H1 (cell line): ENCODE measurements around the gene ARL2BP. TPM values are rescaled to one million over a fixed set of nuclear protein-coding genes. Genes with fewer than 3 reads are reported as not detected.
"Not testable (repeated sequence)": the region's sequence is repeated elsewhere in the genome, so short reads cannot be mapped to it uniquely, and the experiment has no call there.

ENCODE experiments used
- CTCF ChIA-PET: fragments of 300-600 bp; sonication (Branson Sonifier 250); formaldehyde crosslinking; loops from one replicate; lab custom pipeline; 2021; ENCODE audit not compliant: partially characterized antibody; lab: Charles Lee
- POLR2A ChIA-PET: fragments of 300-600 bp; sonication (Branson Sonifier 250); formaldehyde crosslinking; loops from one replicate; lab custom pipeline; 2021; ENCODE audit warnings: inconsistent platforms; ENCODE audit not compliant: partially characterized antibody; lab: Charles Lee
- DNase-seq, 2 experiments: peaks; one replicate each; pipeline versions ENCODE4 v3.0.0 to v3.0.0-alpha.2; 2010 to 2022; ENCODE audit warnings: low spot score in 2 of 2, low read depth in 1 of 2, mixed read lengths in 1 of 2
- FAIRE-seq: peaks from 2 replicates; lab custom pipeline; 2011; peaks lifted over from hg19 to GRCh38; lab: Jason Lieb, UNC
- H2AFZ ChIP-seq: 2 replicates; pipeline ENCODE4 v1.8.1; 2012; ENCODE audit warnings: low read length, inconsistent platforms
- H2AK5ac ChIP-seq: 2 replicates; pipeline ENCODE4 v1.6.1; 2013; ENCODE audit warnings: low read depth, low read length
- H2BK120ac ChIP-seq: replicated peaks from 2 replicates; pipeline ENCODE3; 2013; ENCODE audit warnings: low read depth, low read length, inconsistent platforms
- H2BK12ac ChIP-seq: 2 replicates; pipeline ENCODE4 v1.6.1; 2013; ENCODE audit warnings: low read depth, low read length
- H2BK15ac ChIP-seq: 2 replicates; pipeline ENCODE4 v1.6.1; 2013; ENCODE audit warnings: low read length
- H2BK20ac ChIP-seq: 2 replicates; pipeline ENCODE4 v1.6.1; 2013; ENCODE audit warnings: low read length
- H2BK5ac ChIP-seq: 2 replicates; pipeline ENCODE4 v1.6.1; 2013; ENCODE audit warnings: low read depth, low read length
- H3K14ac ChIP-seq: 2 replicates; pipeline ENCODE4 v1.6.1; 2013; ENCODE audit warnings: inconsistent platforms; ENCODE audit not compliant: insufficient read length
- H3K18ac ChIP-seq: 2 replicates; pipeline ENCODE4 v1.6.1; 2013; ENCODE audit warnings: low read length; ENCODE audit errors: extremely low read depth
- H3K23ac ChIP-seq: 2 replicates; pipeline ENCODE4 v1.6.1; 2013; ENCODE audit warnings: inconsistent platforms; ENCODE audit not compliant: insufficient read length
- H3K23me2 ChIP-seq: 2 replicates; pipeline ENCODE4 v1.6.1; 2013; ENCODE audit warnings: low read depth, low read length
- H3K27ac ChIP-seq: 2 replicates; pipeline ENCODE4 v1.6.1; 2011; ENCODE audit warnings: low read depth, low read length, inconsistent platforms
- H3K27me3 ChIP-seq, 4 experiments: replicated peaks in 1 of 4; 1 replicate in 1 of 4; 2 replicates in 3 of 4; pipeline versions ENCODE4 v1.6.1 to v1.8.1; 2011 to 2013; ENCODE audit warnings: low read length in 3 of 4, mild to moderate bottlenecking in 3 of 4, inconsistent platforms in 2 of 4, mixed read lengths in 2 of 4, moderate library complexity in 1 of 4; ENCODE audit not compliant: control insufficient read depth in 3 of 4, insufficient read depth in 3 of 4; ENCODE audit errors: extremely low read depth in 1 of 4
- H3K36me3 ChIP-seq, 4 experiments: 2 replicates each; pipeline versions ENCODE4 v1.6.1 to v1.8.1; 2011 to 2013; ENCODE audit warnings: mild to moderate bottlenecking in 4 of 4, low read length in 3 of 4, moderate library complexity in 2 of 4, control low read depth in 1 of 4, inconsistent platforms in 1 of 4; ENCODE audit not compliant: insufficient read depth in 4 of 4, control insufficient read depth in 2 of 4
- H3K4ac ChIP-seq: replicated peaks from 2 replicates; pipeline ENCODE3; 2013; ENCODE audit warnings: low read length, low read depth, mixed read lengths, inconsistent platforms; ENCODE audit not compliant: insufficient read length
- H3K4me1 ChIP-seq, 4 experiments: replicated peaks in 1 of 4; 1 replicate in 1 of 4; 2 replicates in 3 of 4; pipeline versions ENCODE4 v1.6.1 to v1.8.1; 2011 to 2013; ENCODE audit warnings: low read length in 3 of 4, inconsistent platforms in 2 of 4, mixed read lengths in 1 of 4; ENCODE audit not compliant: insufficient read depth in 4 of 4, control insufficient read depth in 3 of 4
- H3K4me2 ChIP-seq, 2 experiments: 2 replicates each; pipeline versions ENCODE4 v1.6.1 to v1.8.1; 2011 to 2013; ENCODE audit warnings: low read depth in 2 of 2, low read length in 2 of 2, control low read depth in 1 of 2, inconsistent platforms in 1 of 2, mild to moderate bottlenecking in 1 of 2; ENCODE audit not compliant: insufficient read depth in 1 of 2
- H3K4me3 ChIP-seq, 4 experiments: fragments of 200-600, 300-600 bp in 1 of 4; sonication (generic), shearing (Covaris generic), sonication (Bioruptor Twin) in 1 of 4; 2 replicates each; pipeline versions ENCODE4 v1.5.1 to v1.8.1; 2011 to 2016; ENCODE audit warnings: low read length in 4 of 4, low read depth in 3 of 4, control low read depth in 2 of 4, inconsistent platforms in 2 of 4, mild to moderate bottlenecking in 2 of 4, mixed read lengths in 1 of 4, moderate library complexity in 1 of 4; ENCODE audit not compliant: insufficient read depth in 2 of 4; ENCODE audit errors: extremely low read depth in 1 of 4
- H3K56ac ChIP-seq: replicated peaks from 2 replicates; pipeline ENCODE3; 2013; ENCODE audit warnings: low read depth, mild to moderate bottlenecking, mixed read lengths, low read length, inconsistent platforms; ENCODE audit not compliant: insufficient read length
- H3K79me1 ChIP-seq: 2 replicates; pipeline ENCODE4 v1.6.1; 2013; ENCODE audit warnings: low read depth, low read length, control low read depth
- H3K79me2 ChIP-seq, 2 experiments: 2 replicates each; pipeline versions ENCODE4 v1.6.1 to v1.8.1; 2012 to 2013; ENCODE audit warnings: low read length in 2 of 2, mild to moderate bottlenecking in 2 of 2, inconsistent platforms in 1 of 2; ENCODE audit not compliant: insufficient read depth in 2 of 2, control insufficient read depth in 1 of 2
- H3K9ac ChIP-seq, 4 experiments: replicated peaks in 1 of 4; 1 replicate in 1 of 4; 2 replicates in 3 of 4; pipeline versions ENCODE4 v1.6.1 to v1.8.1; 2011 to 2013; ENCODE audit warnings: low read depth in 3 of 4, low read length in 3 of 4, control low read depth in 2 of 4, mild to moderate bottlenecking in 2 of 4, moderate library complexity in 2 of 4, inconsistent platforms in 1 of 4; ENCODE audit errors: extremely low read depth in 1 of 4
- H3K9me3 ChIP-seq, 2 experiments: 2 replicates each; pipeline versions ENCODE4 v1.6.1 to v1.8.1; 2012 to 2013; ENCODE audit warnings: mild to moderate bottlenecking in 2 of 2, moderate library complexity in 2 of 2, control low read depth in 1 of 2, inconsistent platforms in 1 of 2, low read depth in 1 of 2, low read length in 1 of 2, mixed read lengths in 1 of 2; ENCODE audit not compliant: insufficient read depth in 2 of 2
- H4K20me1 ChIP-seq, 2 experiments: replicated peaks in 1 of 2; 2 replicates each; pipeline versions ENCODE3 to v1.8.1; 2011 to 2013; ENCODE audit warnings: inconsistent platforms in 2 of 2, low read length in 2 of 2, mild to moderate bottlenecking in 1 of 2; ENCODE audit not compliant: insufficient read depth in 2 of 2, control insufficient read depth in 1 of 2
- H4K5ac ChIP-seq: 2 replicates; pipeline ENCODE4 v1.6.1; 2013; ENCODE audit warnings: low read length, low read depth, mixed read lengths, inconsistent platforms; ENCODE audit not compliant: insufficient read length
- H4K8ac ChIP-seq: 2 replicates; pipeline ENCODE4 v1.8.0; 2013; ENCODE audit warnings: mild to moderate bottlenecking, moderate library complexity, low read length, inconsistent platforms; ENCODE audit not compliant: insufficient read depth; ENCODE audit errors: extremely low read depth
- H4K91ac ChIP-seq: replicated peaks from 2 replicates; pipeline ENCODE3; 2013; ENCODE audit warnings: low read length, mixed read lengths, inconsistent platforms; ENCODE audit not compliant: insufficient read length
- RNF2 ChIP-seq: fragments of 200-900, 300-1000 bp; sonication (generic); IDR thresholded peaks from 2 replicates; pipeline ENCODE4 v1.7.1; 2016; ENCODE audit warnings: borderline replicate concordance, low read depth, mild to moderate bottlenecking, antibody characterized with exemption, low read length; ENCODE audit not compliant: poor library complexity, severe bottlenecking; ENCODE audit errors: missing control alignments
- WGBS, 2 experiments: shearing (Covaris generic) in 1 of 2; methylation state at CpG; one replicate each; pipeline versions ENCODE4 v1.1.6 to v1.1.7; 2013 to 2015; ENCODE audit warnings: low lambda C conversion rate in 2 of 2, mixed read lengths in 2 of 2, inconsistent platforms in 1 of 2, low coverage in 1 of 2, missing lambda C conversion rate in 1 of 2; ENCODE audit not compliant: insufficient replicate concordance in 2 of 2, insufficient coverage in 1 of 2, insufficient read length in 1 of 2; ENCODE audit errors: extremely low coverage in 1 of 2, missing lambda C conversion rate in 1 of 2; 5-methylcytosine and 5-hydroxymethylcytosine counted together
- polyA plus RNA-seq, 7 experiments: library from polyadenylated mRNA; depleted of rRNA in 3 of 7; stranded (reverse) in 5 of 7; unstranded in 2 of 7; fragments of >200 nt in 5 of 7; fragments of 200-250 nt in 2 of 7; gene quantifications; 1 replicate in 5 of 7; 2 replicates in 1 of 7; 4 replicates in 1 of 7; pipeline versions ENCODE4 v1.2.1 to v1.2.3, GENCODE V29; 2011 to 2013; ENCODE audit warnings: missing spikeins in 2 of 7, mixed read lengths in 2 of 7
- total RNA-seq: library from RNA; stranded (reverse); fragmentation: NEBNext Ultra II Directional; extraction: Animal tissue kit (Norgen Biotek cat#: 25700); gene quantifications from 2 replicates; pipeline ENCODE4 v1.2.1, GENCODE V29; 2021
- TF ChIP-seq, protein P1 (sequence below): IDR thresholded peaks from 2 replicates; pipeline ENCODE4 v1.6.1; 2012; ENCODE audit warnings: inconsistent platforms

ARL2BP gene
- total and polyA plus RNA-seq, 2 of the 8 experiments (the other 6 are each of a cell fraction or from before 2014, with no cell fraction given): 13.6 to 18.3 TPM

GRCh38 chr16:57196753-57197152, 48.3 kb upstream of the ARL2BP start (continued):
- TF ChIP-seq RNF2: no peak
- TF ChIP-seq, protein P1, sequence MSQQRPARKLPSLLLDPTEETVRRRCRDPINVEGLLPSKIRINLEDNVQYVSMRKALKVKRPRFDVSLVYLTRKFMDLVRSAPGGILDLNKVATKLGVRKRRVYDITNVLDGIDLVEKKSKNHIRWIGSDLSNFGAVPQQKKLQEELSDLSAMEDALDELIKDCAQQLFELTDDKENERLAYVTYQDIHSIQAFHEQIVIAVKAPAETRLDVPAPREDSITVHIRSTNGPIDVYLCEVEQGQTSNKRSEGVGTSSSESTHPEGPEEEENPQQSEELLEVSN: no peak

DNA sequence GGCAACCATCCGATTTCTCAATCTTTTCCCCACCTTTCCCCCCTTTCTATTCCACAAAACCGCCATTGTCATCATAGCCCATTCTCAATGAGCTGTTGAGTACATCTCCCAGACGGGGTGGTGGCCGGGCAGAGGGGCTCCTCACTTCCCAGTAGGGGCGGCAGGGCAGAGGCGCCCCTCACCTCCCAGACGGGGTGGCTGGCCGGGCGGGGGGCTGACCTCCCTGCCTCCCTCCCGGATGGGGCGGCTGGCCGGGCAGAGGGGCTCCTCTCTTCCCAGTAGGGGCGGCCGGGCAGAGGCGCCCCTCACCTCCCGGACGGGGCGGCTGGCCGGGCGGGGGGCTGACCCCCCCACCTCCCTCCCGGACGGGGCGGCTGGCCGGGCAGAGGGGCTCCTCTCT, 44.7 kb upstream of the ARL2BP start:
- H3K4me1 ChIP-seq, H4K20me1 ChIP-seq, H3K18ac ChIP-seq, H3K14ac ChIP-seq, H3K9me3 ChIP-seq, H3K9ac ChIP-seq, H3K4me3 ChIP-seq, H3K4me2 ChIP-seq, H3K36me3 ChIP-seq, H3K23me2 ChIP-seq, POLR2A ChIA-PET, H3K4ac ChIP-seq, H4K8ac ChIP-seq, H2BK15ac ChIP-seq, H3K79me1 ChIP-seq, H4K5ac ChIP-seq, H2BK120ac ChIP-seq, H3K27me3 ChIP-seq, DNase-seq, FAIRE-seq, H2AK5ac ChIP-seq, H3K23ac ChIP-seq, H2BK20ac ChIP-seq, H4K91ac ChIP-seq, H2BK12ac ChIP-seq, H2AFZ ChIP-seq, H2BK5ac ChIP-seq, H3K56ac ChIP-seq, H3K27ac ChIP-seq, CTCF ChIA-PET: not testable (repeated sequence)
- H3K79me2 ChIP-seq: peaks cover 0 to 21% of the 10 kb centered on the region in 2 experiments; a peak in 2 of 4 replicates
- 97% methylated on average over 5 of the region's 24 CpGs; no CpG with 5 or more reads in 1 of the 2 experiments for WGBS, 2 experiments
